Osteocyte (in vitro differentiated cells): ENCODE results near the gene RSPH9. TPM values are rescaled to one million over a fixed set of nuclear protein-coding genes. Genes with fewer than 3 reads are reported as not detected.

Experiments used
- DNase-seq: peaks from one replicate; pipeline ENCODE4 v3.0.0; 2021; ENCODE audit warnings: mixed read lengths; ENCODE audit not compliant: unreplicated experiment; ENCODE audit errors: extremely low spot score
- H3K27ac Mint-ChIP-seq: one replicate; pipeline ENCODE4 v1.8.0; 2021; ENCODE audit warnings: mild to moderate bottlenecking, mixed read lengths; ENCODE audit not compliant: unreplicated experiment
- H3K27me3 Mint-ChIP-seq: one replicate; pipeline ENCODE4 v1.8.0; 2021; ENCODE audit warnings: mixed read lengths; ENCODE audit not compliant: unreplicated experiment
- H3K36me3 Mint-ChIP-seq: one replicate; pipeline ENCODE4 v1.8.0; 2021; ENCODE audit warnings: mixed read lengths; ENCODE audit not compliant: unreplicated experiment
- H3K4me1 Mint-ChIP-seq: one replicate; pipeline ENCODE4 v1.8.0; 2021; ENCODE audit warnings: mixed read lengths; ENCODE audit not compliant: unreplicated experiment
- H3K4me3 Mint-ChIP-seq: one replicate; pipeline ENCODE4 v1.8.0; 2021; ENCODE audit warnings: mild to moderate bottlenecking, moderate library complexity, mixed read lengths; ENCODE audit not compliant: unreplicated experiment
- H3K9me3 Mint-ChIP-seq: one replicate; pipeline ENCODE4 v1.8.0; 2021; ENCODE audit warnings: mixed read lengths; ENCODE audit not compliant: unreplicated experiment
- total RNA-seq: library from RNA; stranded (reverse); gene quantifications from 2 replicates; pipeline ENCODE4 v1.2.1, GENCODE V29; 2021
- TF ChIP-seq, protein P1 (sequence below): fragments of 200-600 bp; sonication (generic); IDR thresholded peaks from 2 replicates; pipeline ENCODE4 v1.5.0; 2021; ENCODE audit warnings: antibody characterized with exemption, mild to moderate bottlenecking, moderate library complexity

RSPH9 gene
- total RNA-seq, 1 donor from 2014 or later, result 0.16 TPM

DNA sequence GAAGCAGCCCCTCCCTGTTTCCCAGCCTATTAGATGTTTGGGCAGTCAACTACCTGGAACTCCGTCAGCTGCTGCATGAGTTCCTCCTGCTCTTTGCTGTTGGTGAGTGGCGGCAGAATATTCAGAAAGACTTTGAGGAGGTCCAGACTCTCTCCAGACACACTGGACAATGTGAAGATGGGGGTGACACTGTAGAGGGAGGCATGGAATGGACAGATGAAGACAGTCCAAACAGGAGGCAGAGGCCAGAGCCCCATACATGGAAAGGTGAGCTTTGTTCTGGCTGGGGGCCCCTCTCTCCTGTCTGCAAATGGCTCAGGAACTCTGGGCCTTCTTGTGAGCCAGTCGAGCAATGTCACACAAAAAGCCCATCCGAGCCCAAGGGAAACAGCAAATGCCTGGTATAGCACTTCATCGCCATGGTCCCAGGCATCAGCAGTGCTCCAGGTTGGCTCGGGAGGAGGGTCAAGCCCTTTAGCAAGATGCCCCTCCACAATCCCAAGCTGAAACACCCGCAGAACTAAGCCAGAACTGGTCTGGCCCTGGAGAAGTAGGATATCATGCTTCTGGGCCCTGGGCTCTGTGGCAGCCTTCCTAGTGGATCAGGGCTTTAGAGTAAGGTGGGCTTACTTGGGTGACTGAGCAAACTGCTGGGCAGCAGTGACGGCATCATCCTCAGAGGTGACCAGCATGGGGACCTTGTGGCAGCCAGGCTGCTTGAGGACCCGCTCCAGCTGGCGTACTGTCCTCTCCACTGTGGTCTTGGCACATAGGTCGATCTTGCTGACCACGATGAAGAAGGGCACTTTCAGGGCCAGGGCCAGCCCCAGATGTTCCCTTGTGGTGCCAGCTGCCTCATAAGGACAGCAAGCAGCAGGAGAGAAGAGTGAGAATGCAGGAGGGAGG is 20.7 kb upstream of the RSPH9 start:
- peaks cover 40% of the 10 kb centered on the region for H3K36me3 Mint-ChIP-seq
- TF ChIP-seq, protein P1, sequence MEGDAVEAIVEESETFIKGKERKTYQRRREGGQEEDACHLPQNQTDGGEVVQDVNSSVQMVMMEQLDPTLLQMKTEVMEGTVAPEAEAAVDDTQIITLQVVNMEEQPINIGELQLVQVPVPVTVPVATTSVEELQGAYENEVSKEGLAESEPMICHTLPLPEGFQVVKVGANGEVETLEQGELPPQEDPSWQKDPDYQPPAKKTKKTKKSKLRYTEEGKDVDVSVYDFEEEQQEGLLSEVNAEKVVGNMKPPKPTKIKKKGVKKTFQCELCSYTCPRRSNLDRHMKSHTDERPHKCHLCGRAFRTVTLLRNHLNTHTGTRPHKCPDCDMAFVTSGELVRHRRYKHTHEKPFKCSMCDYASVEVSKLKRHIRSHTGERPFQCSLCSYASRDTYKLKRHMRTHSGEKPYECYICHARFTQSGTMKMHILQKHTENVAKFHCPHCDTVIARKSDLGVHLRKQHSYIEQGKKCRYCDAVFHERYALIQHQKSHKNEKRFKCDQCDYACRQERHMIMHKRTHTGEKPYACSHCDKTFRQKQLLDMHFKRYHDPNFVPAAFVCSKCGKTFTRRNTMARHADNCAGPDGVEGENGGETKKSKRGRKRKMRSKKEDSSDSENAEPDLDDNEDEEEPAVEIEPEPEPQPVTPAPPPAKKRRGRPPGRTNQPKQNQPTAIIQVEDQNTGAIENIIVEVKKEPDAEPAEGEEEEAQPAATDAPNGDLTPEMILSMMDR, result no peak
- H3K27ac Mint-ChIP-seq, result peak overlapping the region; percentile 28
- H3K4me3 Mint-ChIP-seq, result no peak overlapping the region
- no peak for DNase-seq
- peaks cover 24% of the 10 kb centered on the region for H3K4me1 Mint-ChIP-seq
- H3K27me3 Mint-ChIP-seq, result no peaks in the 10 kb centered on the region
- no peaks in the 10 kb centered on the region for H3K9me3 Mint-ChIP-seq

- Mint-ChIP-seq H3K27ac (peak overlapping the region; percentile 28), H3K9me3 (no peaks in the 10 kb centered on the region), H3K4me1 (peaks cover 25% of the 10 kb centered on the region), H3K36me3 (peaks cover 39% of the 10 kb centered on the region), H3K4me3 (no peak overlapping the region), H3K27me3 (no peaks in the 10 kb centered on the region)
- TF ChIP-seq, protein P1, result no peak
- no peak for DNase-seq
Observed at GRCh38 chr6:43624786-43625288, 20.0 kb upstream of the RSPH9 start.

- DNase-seq, result no peak
- Mint-ChIP-seq H3K36me3 (peaks cover 37% of the 10 kb centered on the region), H3K9me3 (no peaks in the 10 kb centered on the region), H3K27ac (peak overlapping the region; percentile 96), H3K4me3 (no peak overlapping the region), H3K27me3 (no peaks in the 10 kb centered on the region), H3K4me1 (peaks cover 31% of the 10 kb centered on the region)
- TF ChIP-seq, protein P1, result no peak
Observed at GRCh38 chr6:43625393-43625992, 19.3 kb upstream of the RSPH9 start.

GRCh38 chr6:43627008-43627825 is 17.6 kb upstream of the RSPH9 start:
- Mint-ChIP-seq H3K36me3 (peaks cover 31% of the 10 kb centered on the region), H3K27me3 (no peaks in the 10 kb centered on the region), H3K4me1 (peaks cover 35% of the 10 kb centered on the region), H3K27ac (peak overlapping the region; percentile 96), H3K9me3 (no peaks in the 10 kb centered on the region), H3K4me3 (peak overlapping the region; percentile 69)
- peak; percentile 88 for DNase-seq
- TF ChIP-seq, protein P1, result no peak
